ENCODE data around the gene WNK2. TPM values are rescaled to one million over a fixed set of nuclear protein-coding genes. Genes with fewer than 3 reads are reported as not detected.

Gene WNK2
- total and polyA plus RNA-seq, 2 of the 4 experiments (the other 2 are of a cell fraction), result not detected

Other genes with a start within 250 kb of the WNK2 start
- not detected in 2 replicates for gene FGD3, start 236.6 kb upstream of the WNK2 start, total RNA-seq (2012; rRNA removed)
- not detected in 2 replicates for gene FGD3, start 236.6 kb upstream of the WNK2 start, polyA plus RNA-seq (2012; rRNA removed)
- gene SUSD3, start 125.4 kb upstream of the WNK2 start, total RNA-seq (2012; rRNA removed), result 0.28 and 0.54 TPM in 2 replicates
- gene SUSD3, start 125.4 kb upstream of the WNK2 start, polyA plus RNA-seq (2012; rRNA removed), result 1.0 and 1.5 TPM in 2 replicates
- 17.4 and 23.3 TPM in 2 replicates for gene CARD19, start 87.9 kb upstream of the WNK2 start, total RNA-seq (2012; rRNA removed)
- 111 and 126 TPM in 2 replicates for gene CARD19, start 87.9 kb upstream of the WNK2 start, polyA plus RNA-seq (2012; rRNA removed)
- gene NINJ1, start 49.9 kb upstream of the WNK2 start, total RNA-seq (2012; rRNA removed), result 21.9 and 24.7 TPM in 2 replicates
- gene NINJ1, start 49.9 kb upstream of the WNK2 start, polyA plus RNA-seq (2012; rRNA removed), result 38.1 and 38.8 TPM in 2 replicates

All from IMR-90 (cell line).